ENCODE measurements around the gene CNKSR2. TPM values are rescaled to one million over a fixed set of nuclear protein-coding genes. Genes with fewer than 3 reads are reported as not detected.

CNKSR2 gene
- total RNA-seq, 1 donor from 2014 or later = 4.6 TPM

GRCh38 chrX:21675931-21676330 lies 301.7 kb downstream of the CNKSR2 start:
- DNase-seq (no peak), ATAC-seq (no peak)
- intact Hi-C loops (cut with DNase I) = no loop called here
- no peaks in the 10 kb centered on the region for H3K9me3 ChIP-seq
- no peaks in the 10 kb centered on the region for H3K4me1 ChIP-seq
- no peak overlapping the region for H3K4me3 ChIP-seq
- no peak for TF ChIP-seq CTCF (IDR thresholded peaks at IDR 0.05)
- H3K27me3 ChIP-seq (ENCODE audit: low read depth) = no peaks in the 10 kb centered on the region
- no peaks in the 10 kb centered on the region for H3K36me3 ChIP-seq
- no peak overlapping the region for H3K27ac ChIP-seq

GRCh38 chrX:21678048-21678612 lies 303.9 kb downstream of the CNKSR2 start:
- intact Hi-C loops (cut with DNase I) = no loop called here
- Histone ChIP-seq H3K36me3 (no peaks in the 10 kb centered on the region), H3K9me3 (no peaks in the 10 kb centered on the region), H3K27ac (no peak overlapping the region), H3K4me1 (no peaks in the 10 kb centered on the region), H3K27me3 (ENCODE audit: low read depth) (no peaks in the 10 kb centered on the region), H3K4me3 (no peak overlapping the region)
- ATAC-seq (no peak), DNase-seq (no peak)
- TF ChIP-seq CTCF (IDR thresholded peaks at IDR 0.05) = no peak

- intact Hi-C loops (cut with DNase I) = no loop called here
- no peaks in the 10 kb centered on the region for H3K27me3 ChIP-seq (ENCODE audit: low read depth)
- no peaks in the 10 kb centered on the region for H3K9me3 ChIP-seq
- DNase-seq (no peak), ATAC-seq (no peak)
- H3K27ac ChIP-seq = no peak overlapping the region
- H3K4me3 ChIP-seq = no peak overlapping the region
- no peak for TF ChIP-seq CTCF (IDR thresholded peaks at IDR 0.05)
- H3K36me3 ChIP-seq = no peaks in the 10 kb centered on the region
- no peaks in the 10 kb centered on the region for H3K4me1 ChIP-seq
These were observed 309.7 kb downstream of the CNKSR2 start for GRCh38 chrX:21683941-21684340.

GRCh38 chrX:21691512-21692018 lies 317.3 kb downstream of the CNKSR2 start:
- H3K4me3 ChIP-seq = no peak overlapping the region

GRCh38 chrX:21698272-21698671 lies 324.1 kb downstream of the CNKSR2 start:
- Histone ChIP-seq H3K4me3 (no peak overlapping the region), H3K9me3 (no peaks in the 10 kb centered on the region), H3K27me3 (ENCODE audit: low read depth) (no peaks in the 10 kb centered on the region), H3K4me1 (no peaks in the 10 kb centered on the region), H3K36me3 (no peaks in the 10 kb centered on the region), H3K27ac (no peak overlapping the region)
- no peak for DNase-seq
- ATAC-seq = no peak
- intact Hi-C loops (cut with DNase I) = no loop called here
- no peak for TF ChIP-seq CTCF (IDR thresholded peaks at IDR 0.05)

More at GRCh38 chrX:21691512-21692018, 317.3 kb downstream of the CNKSR2 start:
- DNase-seq (no peak), ATAC-seq (no peak)
- Histone ChIP-seq H3K27me3 (ENCODE audit: low read depth) (no peaks in the 10 kb centered on the region), H3K36me3 (no peaks in the 10 kb centered on the region), H3K27ac (no peak overlapping the region), H3K9me3 (no peaks in the 10 kb centered on the region), H3K4me1 (no peaks in the 10 kb centered on the region)
- intact Hi-C loops (cut with DNase I) = no loop called here
- no peak for TF ChIP-seq CTCF (IDR thresholded peaks at IDR 0.05)
